Prostate gland (tissue), 2 donors: ENCODE measurements around the gene SH2D1B.

Source experiments
- CTCF ChIP-seq, 4 experiments: fragments of 200-600 bp in 2 of 4; fragments of 450-650 bp in 2 of 4; sonication (generic) in 2 of 4; IDR thresholded peaks; 1 replicate in 3 of 4; 2 replicates in 1 of 4; pipeline ENCODE4 v1.5.1; 2016 to 2019; ENCODE audit warnings: antibody characterized with exemption in 4 of 4, mild to moderate bottlenecking in 2 of 4, moderate library complexity in 2 of 4
- POLR2A ChIP-seq: fragments of 450-650 bp; IDR thresholded peaks from one replicate; pipeline ENCODE4 v1.6.1; 2016; ENCODE audit warnings: antibody characterized with exemption, mild to moderate bottlenecking
- POLR2AphosphoS5 ChIP-seq: sonication (generic); formaldehyde crosslinking; IDR thresholded peaks from one replicate; pipeline ENCODE4 v1.6.1; 2017; ENCODE audit warnings: antibody characterized with exemption

- TF ChIP-seq POLR2A (no peak), CTCF (IDR thresholded peaks at IDR 0.05) (no peak), POLR2AphosphoS5 (no peak)
Observed at GRCh38 chr1:162444903-162445302, 33.0 kb upstream of the SH2D1B start.
